Lower leg skin (tissue), 4 donors: Measurements from ENCODE around the gene PSMA7. TPM values are rescaled to one million over a fixed set of nuclear protein-coding genes. Genes with fewer than 3 reads are reported as not detected.

Experiments used
- DNase-seq, 2 donors: peaks; one replicate each; pipeline ENCODE4 v3.0.0-alpha.2; 2019; ENCODE audit warnings: low spot score in 2 of 2
- H3K4me3 ChIP-seq: fragments of 200-600 bp; sonication (generic); 2 replicates; pipeline ENCODE4 v1.5.1; 2017; ENCODE audit warnings: mild to moderate bottlenecking, low read depth; ENCODE audit not compliant: poor library complexity, severe bottlenecking
- POLR2A ChIP-seq, 2 donors: fragments of 450-650 bp; IDR thresholded peaks; one replicate each; pipeline ENCODE4 v1.6.1; 2016 to 2017; ENCODE audit warnings: antibody characterized with exemption in 2 of 2, mild to moderate bottlenecking in 1 of 2, moderate library complexity in 1 of 2
- WGBS, 2 donors: methylation state at CpG; one replicate each; pipeline ENCODE4 v1.1.5; 2018; 5-methylcytosine and 5-hydroxymethylcytosine counted together
- intact Hi-C: fragments of 100-400 bp; cut with DNase I; formaldehyde crosslinking; loops from one replicate; pipeline ENCODE4 v1.15.0; 2023; ENCODE audit warnings: low total_unique reads
- total RNA-seq, 4 donors: library from RNA; depleted of rRNA; stranded (reverse); fragments of >200 nt; gene quantifications; one replicate each; pipeline ENCODE4 v1.1.0, GENCODE V29; 2016
- TF ChIP-seq, protein P1 (sequence below), 3 donors: fragments of 450-650 bp; IDR thresholded peaks; one replicate each; pipeline ENCODE4 v1.5.1; 2016; ENCODE audit warnings: antibody characterized with exemption in 3 of 3, mild to moderate bottlenecking in 3 of 3, moderate library complexity in 2 of 3

Gene PSMA7
- total RNA-seq, 4 donors from 2014 or later, result 200 to 240 (median 225) TPM

DNA sequence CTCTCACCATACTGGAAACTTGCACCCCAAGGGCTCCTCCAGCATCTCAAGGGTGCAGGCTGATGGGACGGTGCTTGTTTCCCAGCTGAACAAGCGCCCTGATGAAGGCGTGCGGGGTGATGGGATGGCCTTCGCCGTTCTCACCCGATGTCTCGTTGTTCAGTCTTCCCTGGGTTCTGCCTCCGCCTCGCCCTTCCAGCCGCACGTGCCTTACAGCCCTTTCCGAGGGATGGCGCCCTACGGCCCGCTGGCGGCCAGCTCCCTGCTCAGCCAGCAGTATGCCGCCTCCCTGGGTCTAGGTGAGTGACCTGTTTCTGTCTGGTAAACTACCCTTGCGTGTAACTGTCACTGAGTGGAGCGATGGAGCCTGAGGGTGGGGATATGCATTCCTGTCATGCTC lies 17.1 kb downstream of the PSMA7 start:
- WGBS, 2 donors, result 91 to 92% methylated on average over 20 of the region's 20 CpGs
- DNase-seq, result no peak
- H3K4me3 ChIP-seq, result no peak overlapping the region
- TF ChIP-seq, protein P1, sequence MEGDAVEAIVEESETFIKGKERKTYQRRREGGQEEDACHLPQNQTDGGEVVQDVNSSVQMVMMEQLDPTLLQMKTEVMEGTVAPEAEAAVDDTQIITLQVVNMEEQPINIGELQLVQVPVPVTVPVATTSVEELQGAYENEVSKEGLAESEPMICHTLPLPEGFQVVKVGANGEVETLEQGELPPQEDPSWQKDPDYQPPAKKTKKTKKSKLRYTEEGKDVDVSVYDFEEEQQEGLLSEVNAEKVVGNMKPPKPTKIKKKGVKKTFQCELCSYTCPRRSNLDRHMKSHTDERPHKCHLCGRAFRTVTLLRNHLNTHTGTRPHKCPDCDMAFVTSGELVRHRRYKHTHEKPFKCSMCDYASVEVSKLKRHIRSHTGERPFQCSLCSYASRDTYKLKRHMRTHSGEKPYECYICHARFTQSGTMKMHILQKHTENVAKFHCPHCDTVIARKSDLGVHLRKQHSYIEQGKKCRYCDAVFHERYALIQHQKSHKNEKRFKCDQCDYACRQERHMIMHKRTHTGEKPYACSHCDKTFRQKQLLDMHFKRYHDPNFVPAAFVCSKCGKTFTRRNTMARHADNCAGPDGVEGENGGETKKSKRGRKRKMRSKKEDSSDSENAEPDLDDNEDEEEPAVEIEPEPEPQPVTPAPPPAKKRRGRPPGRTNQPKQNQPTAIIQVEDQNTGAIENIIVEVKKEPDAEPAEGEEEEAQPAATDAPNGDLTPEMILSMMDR (IDR thresholded peaks at IDR 0.05), result no peak
- TF ChIP-seq POLR2A (IDR thresholded peaks at IDR 0.05), result no peak
- intact Hi-C loops, result no loop called here

DNA sequence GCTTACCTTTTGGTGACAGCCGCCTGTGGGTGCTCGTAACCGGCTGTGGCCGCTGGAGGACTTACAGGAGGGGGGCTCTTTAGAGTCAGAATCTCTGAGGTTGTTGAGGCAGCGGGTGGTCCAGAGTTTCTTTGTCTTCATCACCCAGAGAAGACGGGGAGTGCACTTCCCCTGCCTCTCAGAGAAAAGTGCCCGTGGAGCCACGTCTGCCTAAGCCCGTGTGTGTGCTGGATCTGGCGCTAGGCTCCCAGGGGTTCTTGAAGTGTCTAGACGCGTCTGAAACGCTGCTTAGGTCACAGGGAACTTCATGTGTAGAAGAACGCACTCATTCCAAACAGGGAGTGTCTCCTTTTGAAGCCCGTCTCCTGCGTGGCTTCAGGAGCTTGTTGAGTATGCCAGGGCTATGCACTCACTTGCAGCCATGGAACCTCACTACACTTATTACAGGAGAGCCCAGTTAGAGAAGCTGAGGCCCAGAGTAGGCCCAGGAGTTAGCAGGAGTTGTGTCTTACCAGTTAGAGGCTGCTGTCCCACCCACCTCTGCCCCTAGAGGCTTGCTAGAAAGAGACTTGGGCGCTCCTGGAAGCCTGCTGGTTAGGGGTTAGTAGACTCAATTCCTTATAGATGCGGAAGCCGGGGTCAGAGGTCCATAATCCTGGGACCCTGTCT lies 19.6 kb downstream of the PSMA7 start:
- DNase-seq, result no peak
- intact Hi-C loops, result loop anchor here (5.0 kb wide), 1 partner anchor 56 kb away; the partner anchor contains the start of gene TAF4
- 16 to 20% methylated on average over 19 of the region's 19 CpGs for WGBS, 2 donors
- H3K4me3 ChIP-seq, result no peak overlapping the region
- TF ChIP-seq, protein P1 (IDR thresholded peaks at IDR 0.05), result no peak
- TF ChIP-seq POLR2A (IDR thresholded peaks at IDR 0.05), result no peak

DNA sequence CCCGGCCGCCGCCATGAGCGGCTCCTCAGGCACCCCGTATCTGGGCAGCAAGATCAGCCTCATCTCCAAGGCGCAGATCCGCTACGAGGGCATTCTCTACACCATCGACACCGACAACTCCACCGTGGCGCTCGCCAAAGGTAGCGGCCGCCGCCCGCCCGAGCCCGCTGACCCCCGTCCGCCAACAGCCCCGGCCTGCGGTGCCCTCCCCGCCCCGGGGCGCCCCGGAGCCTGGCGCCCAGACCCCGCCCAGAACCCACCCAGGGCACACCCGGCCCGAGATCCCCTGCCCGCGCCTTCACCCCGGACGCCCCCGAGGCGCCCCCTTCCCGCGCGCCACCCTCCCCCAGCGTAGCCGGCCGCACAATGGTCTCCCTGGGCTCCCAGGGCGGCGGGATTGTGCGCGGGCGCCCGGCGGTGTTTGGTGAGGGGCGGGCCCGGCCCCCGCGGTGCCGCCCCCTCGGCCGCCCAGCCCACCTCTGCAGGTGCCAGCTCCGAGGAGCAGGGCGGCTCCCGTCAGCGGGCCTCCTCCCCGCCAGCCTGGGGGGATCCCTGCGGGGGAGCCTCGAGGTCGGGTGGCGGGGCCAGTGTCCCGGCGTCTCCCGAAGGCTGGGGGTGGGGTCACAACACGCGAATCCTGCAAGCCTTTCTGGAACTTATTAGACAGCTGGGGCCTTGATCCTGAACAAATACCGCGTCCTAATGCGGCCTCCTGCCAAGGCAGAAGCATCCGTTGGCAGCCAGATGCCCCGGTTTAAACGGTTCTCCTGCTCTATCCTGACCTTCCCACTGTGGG lies 20.3 kb downstream of the PSMA7 start:
- 0% methylated on average over 14 to 24 of the region's 77 CpGs for WGBS, 2 donors
- peak overlapping the region; percentile 66 for H3K4me3 ChIP-seq
- intact Hi-C loops, result loop anchor here (5.0 kb wide), 1 partner anchor 56 kb away; the partner anchor contains the start of gene TAF4
- TF ChIP-seq, protein P1 (IDR thresholded peaks at IDR 0.05), result no peak
- no peak for TF ChIP-seq POLR2A (IDR thresholded peaks at IDR 0.05)
- DNase-seq, result peak in 1 of 2 donors; percentile 89

DNA sequence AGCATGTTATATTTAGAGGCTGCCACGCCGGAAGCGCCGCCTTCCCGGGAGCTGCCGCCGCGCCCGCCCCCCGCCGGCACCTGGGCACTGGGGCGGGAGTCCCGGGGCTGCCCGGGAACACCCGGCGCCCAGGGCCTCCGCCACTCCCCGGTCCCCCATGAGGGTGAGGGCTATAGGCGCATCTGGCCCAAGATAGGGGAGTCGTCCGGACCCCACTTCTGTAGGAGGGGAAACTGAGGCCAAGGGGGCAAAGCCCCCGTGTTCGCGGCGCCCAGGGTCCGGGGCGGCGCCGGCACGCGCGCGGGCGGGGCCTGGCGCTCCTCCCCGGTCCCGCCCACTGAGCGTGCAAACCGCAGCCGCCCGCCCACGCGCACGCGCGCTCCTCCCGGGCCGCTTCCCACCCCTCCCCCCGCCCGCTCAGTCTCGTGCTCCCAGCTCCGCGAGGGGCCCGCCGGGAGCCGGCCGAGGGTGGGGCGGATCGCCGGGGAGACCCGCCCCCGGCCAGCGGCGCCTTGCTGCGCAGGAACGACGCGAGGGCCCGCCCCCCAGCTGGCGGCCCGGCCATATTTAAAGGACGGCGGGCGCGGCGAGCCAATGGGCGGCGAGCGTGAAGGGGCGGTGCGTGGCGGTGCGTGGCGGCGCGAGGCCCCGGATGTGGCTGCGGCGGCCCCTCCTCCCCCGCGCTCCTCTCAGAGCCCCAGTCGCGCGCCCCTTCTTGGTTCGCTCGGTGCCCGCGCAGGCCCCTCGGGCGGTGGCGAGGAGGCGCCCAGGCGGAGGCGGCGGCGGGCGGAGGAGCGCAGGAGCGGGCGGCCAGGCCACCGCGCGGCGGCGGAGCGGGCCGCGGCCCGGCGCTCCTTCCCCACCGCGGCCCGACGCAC lies 21.2 kb downstream of the PSMA7 start, which contains the start of gene LSM14B:
LSM14B (plus strand) TSS at position 700 of the 878 bp plus-strand sequence. CDS start 192 bp downstream, outside the sequence.
- WGBS, 2 donors, result 0% methylated on average over 12 to 62 of the region's 124 CpGs
- TF ChIP-seq POLR2A (IDR thresholded peaks at IDR 0.05), result no peak
- TF ChIP-seq, protein P1 (IDR thresholded peaks at IDR 0.05), result no peak
- peak; percentile 92 to 99 for DNase-seq
- intact Hi-C loops, result loop anchor here (5.0 kb wide), 1 partner anchor 55 kb away; the partner anchor contains the start of gene TAF4
- H3K4me3 ChIP-seq, result peak within 1 kb of the TSS; percentile 66
